Neuronal stem cell (in vitro differentiated cells): Measurements from ENCODE around the gene TACC2.

ENCODE experiments used
- DNase-seq: peaks from one replicate; pipeline ENCODE4 v3.0.0-alpha.2; 2013; ENCODE audit warnings: low spot score
- H2AFZ ChIP-seq: one replicate; pipeline ENCODE4 v1.6.1; 2013; ENCODE audit warnings: mild to moderate bottlenecking, low read length, inconsistent platforms
- H2AK5ac ChIP-seq: 2 replicates; pipeline ENCODE4 v1.6.1; 2013; ENCODE audit warnings: low read depth, mild to moderate bottlenecking, inconsistent platforms, low read length, moderate library complexity, mixed read lengths
- H2BK120ac ChIP-seq: 2 replicates; pipeline ENCODE4 v1.6.1; 2013; ENCODE audit warnings: low read depth, mild to moderate bottlenecking, inconsistent platforms, low read length, moderate library complexity, mixed read lengths
- H2BK12ac ChIP-seq: one replicate; pipeline ENCODE4 v1.6.1; 2013; ENCODE audit warnings: low read length, inconsistent platforms
- H2BK15ac ChIP-seq: 2 replicates; pipeline ENCODE4 v1.6.1; 2013; ENCODE audit warnings: mild to moderate bottlenecking, low read length, inconsistent platforms, mixed read lengths
- H2BK5ac ChIP-seq: one replicate; pipeline ENCODE4 v1.6.1; 2013; ENCODE audit warnings: inconsistent platforms, mild to moderate bottlenecking, low read length, moderate library complexity
- H3K14ac ChIP-seq: one replicate; pipeline ENCODE4 v1.6.1; 2013; ENCODE audit warnings: low read length, inconsistent platforms
- H3K18ac ChIP-seq: 2 replicates; pipeline ENCODE4 v1.6.1; 2013; ENCODE audit warnings: low read length, inconsistent platforms
- H3K23ac ChIP-seq: 2 replicates; pipeline ENCODE4 v1.6.1; 2013; ENCODE audit warnings: low read depth, mild to moderate bottlenecking, mixed read lengths, low read length, inconsistent platforms; ENCODE audit not compliant: poor library complexity
- H3K27ac ChIP-seq: replicated peaks from 3 replicates; pipeline ENCODE4 v1.5.1; 2013; ENCODE audit warnings: low read length, inconsistent platforms
- H3K27me3 ChIP-seq, 3 experiments: 2 replicates each; pipeline ENCODE4 v1.6.1; 2013; ENCODE audit warnings: low read length in 3 of 3, mild to moderate bottlenecking in 2 of 3, inconsistent platforms in 1 of 3, low read depth in 1 of 3, mixed read lengths in 1 of 3, moderate library complexity in 1 of 3; ENCODE audit not compliant: control insufficient read depth in 3 of 3, insufficient read depth in 3 of 3
- H3K36me3 ChIP-seq, 2 donors: replicated peaks in 1 of 2; 2 replicates each; pipeline ENCODE4 v1.6.1; 2013; ENCODE audit warnings: low read length in 2 of 2; ENCODE audit not compliant: control insufficient read depth in 2 of 2, insufficient read depth in 2 of 2
- H3K4ac ChIP-seq: 2 replicates; pipeline ENCODE4 v1.6.1; 2013; ENCODE audit warnings: inconsistent platforms, mild to moderate bottlenecking, low read length, moderate library complexity
- H3K4me1 ChIP-seq, 2 donors: 1 replicate in 1 of 2; 2 replicates in 1 of 2; pipeline ENCODE4 v1.6.1; 2013; ENCODE audit warnings: low read length in 2 of 2, low read depth in 1 of 2; ENCODE audit not compliant: control insufficient read depth in 2 of 2, insufficient read depth in 1 of 2
- H3K4me2 ChIP-seq: one replicate; pipeline ENCODE4 v1.6.1; 2013; ENCODE audit warnings: mild to moderate bottlenecking, low read length, inconsistent platforms; ENCODE audit not compliant: insufficient read depth, poor library complexity, severe bottlenecking
- H3K4me3 ChIP-seq, 2 donors: 2 replicates each; pipeline ENCODE4 v1.5.1; 2013; ENCODE audit warnings: low read length in 2 of 2, mild to moderate bottlenecking in 2 of 2, inconsistent platforms in 1 of 2, moderate library complexity in 1 of 2
- H3K79me1 ChIP-seq: one replicate; pipeline ENCODE4 v1.6.1; 2013; ENCODE audit warnings: low read depth, mild to moderate bottlenecking, inconsistent platforms, low read length, moderate library complexity
- H3K9ac ChIP-seq: one replicate; pipeline ENCODE4 v1.6.1; 2013; ENCODE audit warnings: mild to moderate bottlenecking, low read depth, low read length, inconsistent platforms; ENCODE audit not compliant: poor library complexity
- H3K9me3 ChIP-seq, 2 donors: replicated peaks in 1 of 2; 2 replicates each; pipeline versions ENCODE3 to v1.6.1; 2013; ENCODE audit warnings: low read length in 2 of 2, mild to moderate bottlenecking in 2 of 2, inconsistent platforms in 1 of 2, low read depth in 1 of 2, mixed read lengths in 1 of 2, moderate library complexity in 1 of 2; ENCODE audit not compliant: control insufficient read depth in 2 of 2, insufficient read depth in 1 of 2
- H4K8ac ChIP-seq: one replicate; pipeline ENCODE4 v1.6.1; 2013; ENCODE audit warnings: low read depth, mild to moderate bottlenecking, inconsistent platforms, low read length, moderate library complexity
- H4K91ac ChIP-seq: one replicate; pipeline ENCODE4 v1.6.1; 2013; ENCODE audit warnings: low read length, low read depth, mild to moderate bottlenecking, inconsistent platforms; ENCODE audit not compliant: poor library complexity
- WGBS, 2 donors: extraction: QIAGEN DNeasy Blood & Tissue Kit; methylation state at CpG; one replicate each; pipeline ENCODE4 v1.1.7; 2013; ENCODE audit warnings: missing lambda C conversion rate in 2 of 2, mixed read lengths in 1 of 2; ENCODE audit not compliant: insufficient read length in 2 of 2, insufficient replicate concordance in 1 of 2; ENCODE audit errors: extremely low coverage in 2 of 2; 5-methylcytosine and 5-hydroxymethylcytosine counted together

Gene TACC2

DNA sequence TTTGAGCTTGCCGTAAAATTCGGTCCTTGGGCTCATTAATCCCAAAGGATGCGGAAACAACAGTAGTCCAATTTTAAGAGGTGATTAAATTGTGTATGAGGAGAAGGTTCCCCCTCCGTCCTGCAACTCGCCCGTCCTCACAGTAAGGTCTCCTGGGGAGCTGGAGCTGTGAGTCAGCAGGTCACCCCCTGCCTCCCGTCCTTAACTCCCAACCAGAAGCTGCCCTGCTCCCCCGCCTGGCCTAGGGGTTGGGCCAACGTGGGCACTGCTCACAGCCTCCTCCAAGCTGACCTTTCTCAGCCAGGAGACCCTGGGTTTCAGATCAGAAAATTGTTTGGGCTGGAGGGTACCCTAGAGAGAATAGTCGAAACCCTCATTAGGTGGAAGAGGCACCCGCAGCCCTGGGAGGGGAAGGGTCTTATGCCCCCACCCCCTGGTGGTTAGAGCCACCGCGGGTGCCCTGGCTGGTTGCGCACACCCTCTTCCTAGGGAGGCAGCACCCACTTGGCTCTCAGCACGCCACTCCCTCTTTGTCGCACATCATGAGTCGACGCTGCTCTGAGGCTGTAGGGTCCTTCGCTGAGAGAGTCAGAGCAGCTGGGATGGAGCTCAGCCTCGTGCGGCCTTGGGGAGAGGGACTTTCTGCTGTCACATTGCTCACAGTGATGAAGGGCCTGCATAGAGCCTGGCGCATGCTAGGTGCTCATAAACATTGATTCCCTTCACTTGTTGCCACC lies 131.2 kb downstream of the TACC2 start:
- Histone ChIP-seq H2AK5ac (no peak overlapping the region), H3K4me3 (no peak overlapping the region), H3K9ac (peak overlapping the region; percentile 32), H3K23ac (no peak overlapping the region), H2BK120ac (no peak overlapping the region), H3K4me1 (peaks cover 4 to 7% of the 10 kb centered on the region in 2 donors), H3K4ac (no peak overlapping the region), H4K91ac (peak overlapping the region; percentile 1), H2BK5ac (no peak overlapping the region), H3K27ac (no peak overlapping the region), H3K4me2 (no peak overlapping the region), H3K9me3 (no peaks in the 10 kb centered on the region), H4K8ac (no peak overlapping the region), H2AFZ (no peak overlapping the region), H3K27me3 (no peaks in the 10 kb centered on the region), H2BK15ac (no peak overlapping the region), H3K14ac (no peak overlapping the region), H3K36me3 (peaks cover 0 to 3% of the 10 kb centered on the region in 2 donors), H2BK12ac (no peak overlapping the region), H3K18ac (no peak overlapping the region), H3K79me1 (no peaks in the 10 kb centered on the region)
- DNase-seq = no peak
- no CpG with 5 or more reads among the region's 22 CpGs for WGBS, 2 donors

DNA sequence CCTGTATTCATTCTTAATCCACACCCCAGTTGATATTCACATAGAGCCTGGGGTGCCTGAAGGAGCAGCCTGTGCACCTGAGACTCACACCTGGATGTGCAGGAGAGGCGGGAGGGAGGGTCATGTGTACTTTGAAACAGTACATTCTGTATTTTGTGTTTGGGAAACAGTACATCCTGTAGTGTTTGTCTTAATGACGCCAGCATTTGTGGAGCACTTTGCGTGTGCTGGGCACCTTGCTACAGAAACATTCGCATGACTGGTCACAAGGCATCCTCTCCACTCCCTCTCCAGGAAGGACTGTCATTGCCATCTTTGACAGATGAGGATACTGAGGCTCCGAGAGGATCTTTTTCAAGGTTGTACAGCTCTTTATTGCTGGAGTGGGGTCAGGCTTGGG lies 132.1 kb downstream of the TACC2 start:
- no peaks in the 10 kb centered on the region for H3K27me3 ChIP-seq

DNA sequence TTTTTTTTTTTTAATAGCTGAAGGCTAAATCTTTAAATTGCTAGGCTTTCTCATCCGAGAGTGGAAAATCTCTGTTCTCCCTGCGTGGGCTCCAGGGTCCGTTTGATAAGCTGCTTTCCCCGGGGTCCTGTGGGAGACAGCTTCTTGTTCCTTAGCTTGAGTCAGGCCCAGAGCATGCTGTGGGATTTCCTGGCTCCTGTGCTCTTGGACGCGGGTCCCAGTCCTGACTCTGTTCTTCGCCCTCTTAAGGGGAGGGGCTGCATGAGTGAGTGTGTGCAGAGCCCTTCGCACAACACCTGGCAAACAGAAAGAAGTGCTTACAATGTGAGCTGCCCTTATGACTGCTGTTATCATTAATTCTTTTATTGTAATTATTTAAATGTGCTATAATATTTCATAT lies 133.5 kb downstream of the TACC2 start:
- no CpG with 5 or more reads among the region's 8 CpGs for WGBS, 2 donors
- no peak overlapping the region for H3K4me2 ChIP-seq
- no peak overlapping the region for H2BK120ac ChIP-seq
- no peak overlapping the region for H3K4ac ChIP-seq
- H2BK5ac ChIP-seq = no peak overlapping the region
- H2AFZ ChIP-seq = no peak overlapping the region
- H3K79me1 ChIP-seq = no peaks in the 10 kb centered on the region
- no peak overlapping the region for H4K8ac ChIP-seq
- no peak for DNase-seq
- no peak overlapping the region for H3K9ac ChIP-seq
- H3K27ac ChIP-seq = no peak overlapping the region
- no peak overlapping the region for H3K23ac ChIP-seq
- H3K36me3 ChIP-seq = peaks cover 0 to 9% of the 10 kb centered on the region in 2 donors
- H2BK12ac ChIP-seq = no peak overlapping the region
- no peak overlapping the region for H3K4me3 ChIP-seq
- H3K27me3 ChIP-seq = no peaks in the 10 kb centered on the region
- H3K14ac ChIP-seq = no peak overlapping the region
- H3K18ac ChIP-seq = no peak overlapping the region
- H2AK5ac ChIP-seq = no peak overlapping the region
- H3K9me3 ChIP-seq = no peaks in the 10 kb centered on the region
- H3K4me1 ChIP-seq = peaks cover 0 to 12% of the 10 kb centered on the region in 2 donors
- no peak overlapping the region for H2BK15ac ChIP-seq
- H4K91ac ChIP-seq = no peak overlapping the region

More for the DNA sequence above, 132.1 kb downstream of the TACC2 start:
- Histone ChIP-seq H3K27ac (no peak overlapping the region), H3K14ac (no peak overlapping the region), H3K4me1 (peaks cover 3 to 7% of the 10 kb centered on the region in 2 donors), H2BK120ac (no peak overlapping the region), H3K18ac (no peak overlapping the region), H3K4ac (no peak overlapping the region), H2AFZ (no peak overlapping the region), H2AK5ac (no peak overlapping the region), H4K8ac (no peak overlapping the region), H3K36me3 (peaks cover 0 to 3% of the 10 kb centered on the region in 2 donors), H4K91ac (no peak overlapping the region), H3K79me1 (no peaks in the 10 kb centered on the region), H3K4me2 (no peak overlapping the region), H3K9me3 (no peaks in the 10 kb centered on the region), H3K23ac (no peak overlapping the region), H3K4me3 (no peak overlapping the region), H2BK5ac (no peak overlapping the region), H2BK15ac (no peak overlapping the region), H3K9ac (no peak overlapping the region), H2BK12ac (no peak overlapping the region)
- no CpG with 5 or more reads among the region's 5 CpGs for WGBS, 2 donors
- DNase-seq = no peak

DNA sequence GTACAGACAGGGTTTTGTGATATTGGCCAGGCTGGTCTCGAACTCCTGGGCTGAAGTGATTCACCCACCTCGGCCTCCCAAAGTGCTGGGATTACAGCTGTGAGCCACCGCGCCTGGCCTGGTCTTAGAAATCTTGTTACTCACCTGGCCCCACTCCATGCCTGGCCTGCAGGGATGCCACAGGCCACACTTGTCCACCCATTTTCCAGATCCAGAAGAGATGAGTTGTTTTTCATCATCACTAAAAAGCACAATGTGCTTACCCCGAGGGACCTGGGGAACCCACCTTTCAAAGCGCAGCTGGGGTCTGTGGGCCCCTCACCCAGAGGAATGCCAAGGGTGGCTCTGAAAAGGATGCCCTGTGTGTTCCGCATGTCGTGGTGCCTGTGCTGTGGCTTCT lies 134.2 kb downstream of the TACC2 start:
- Histone ChIP-seq H3K4me1 (peaks cover 0 to 12% of the 10 kb centered on the region in 2 donors), H3K79me1 (no peaks in the 10 kb centered on the region), H3K23ac (no peak overlapping the region), H2BK15ac (no peak overlapping the region), H2BK5ac (no peak overlapping the region), H3K4ac (no peak overlapping the region), H2BK12ac (no peak overlapping the region), H3K9ac (no peak overlapping the region), H4K91ac (no peak overlapping the region), H3K4me3 (no peak overlapping the region), H3K27me3 (no peaks in the 10 kb centered on the region), H3K36me3 (peaks cover 0 to 9% of the 10 kb centered on the region in 2 donors), H3K18ac (no peak overlapping the region), H2AFZ (no peak overlapping the region), H2BK120ac (no peak overlapping the region), H3K9me3 (no peaks in the 10 kb centered on the region), H2AK5ac (no peak overlapping the region), H3K4me2 (no peak overlapping the region), H4K8ac (no peak overlapping the region), H3K14ac (no peak overlapping the region), H3K27ac (no peak overlapping the region)
- DNase-seq = no peak
- WGBS, 2 donors = no CpG with 5 or more reads among the region's 8 CpGs
